Testis (tissue), 2 donors: ENCODE results near the gene GDPD3.
A peak's percentile ranks its signal among the peaks of the same experiment; 100 is the strongest.

Source experiments
- POLR2A ChIP-seq: fragments of 450-650 bp; IDR thresholded peaks from one replicate; pipeline ENCODE4 v1.6.1; 2017; ENCODE audit warnings: antibody characterized with exemption, mild to moderate bottlenecking, moderate library complexity
- TF ChIP-seq, protein P1 (sequence below), 3 experiments: fragments of 450-650 bp in 2 of 3; fragments of 200-600 bp in 1 of 3; sonication (generic) in 1 of 3; IDR thresholded peaks; one replicate each; pipeline ENCODE4 v1.5.1; 2016 to 2019; ENCODE audit warnings: antibody characterized with exemption in 3 of 3, mild to moderate bottlenecking in 2 of 3, moderate library complexity in 1 of 3

DNA sequence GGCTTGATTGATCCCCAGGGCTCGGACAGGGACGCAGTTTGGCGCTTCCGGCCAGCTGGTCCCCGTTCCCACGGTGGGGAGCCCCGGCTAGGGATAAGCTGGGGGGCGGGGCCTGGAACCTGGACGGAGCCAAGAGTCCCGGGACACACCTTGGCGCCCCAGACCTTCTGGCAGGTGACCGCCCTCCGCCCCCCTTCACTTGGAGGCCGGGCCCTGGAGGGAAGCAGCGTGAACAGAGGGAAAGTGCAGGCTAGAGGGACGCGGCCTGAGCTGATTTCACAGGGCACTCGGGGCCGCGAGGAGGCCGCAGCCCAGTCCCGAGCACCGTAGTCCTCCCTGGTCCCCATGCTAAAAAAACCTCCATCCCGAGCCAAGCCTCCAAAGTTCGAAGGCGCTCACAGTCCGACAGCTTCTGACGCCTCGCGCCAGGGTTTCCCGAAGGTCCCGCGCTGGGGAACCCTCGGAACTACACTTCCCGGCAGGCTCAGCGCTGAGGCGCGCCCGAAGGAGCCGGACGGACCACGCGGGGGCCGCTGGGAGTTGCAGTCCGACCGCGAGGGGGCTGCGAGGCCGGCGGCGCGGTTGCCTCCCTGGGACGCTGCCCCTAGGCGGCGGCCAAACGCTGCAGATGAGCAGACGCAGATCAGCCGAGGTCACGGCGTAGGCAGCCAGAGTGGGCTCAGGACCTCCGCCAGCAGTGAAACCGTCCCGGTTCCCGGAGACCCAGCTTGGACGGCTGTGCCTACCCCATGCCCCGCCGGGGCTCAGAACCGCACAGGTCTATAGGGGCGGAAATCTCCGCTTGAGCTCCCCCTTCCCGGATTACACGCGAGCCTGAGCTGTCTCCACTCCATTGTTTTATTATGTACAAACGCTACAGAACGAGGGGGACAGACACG is 21.6 kb downstream of the GDPD3 start, which contains the start of gene TBX6:
- no peak for TF ChIP-seq POLR2A
- TF ChIP-seq, protein P1, sequence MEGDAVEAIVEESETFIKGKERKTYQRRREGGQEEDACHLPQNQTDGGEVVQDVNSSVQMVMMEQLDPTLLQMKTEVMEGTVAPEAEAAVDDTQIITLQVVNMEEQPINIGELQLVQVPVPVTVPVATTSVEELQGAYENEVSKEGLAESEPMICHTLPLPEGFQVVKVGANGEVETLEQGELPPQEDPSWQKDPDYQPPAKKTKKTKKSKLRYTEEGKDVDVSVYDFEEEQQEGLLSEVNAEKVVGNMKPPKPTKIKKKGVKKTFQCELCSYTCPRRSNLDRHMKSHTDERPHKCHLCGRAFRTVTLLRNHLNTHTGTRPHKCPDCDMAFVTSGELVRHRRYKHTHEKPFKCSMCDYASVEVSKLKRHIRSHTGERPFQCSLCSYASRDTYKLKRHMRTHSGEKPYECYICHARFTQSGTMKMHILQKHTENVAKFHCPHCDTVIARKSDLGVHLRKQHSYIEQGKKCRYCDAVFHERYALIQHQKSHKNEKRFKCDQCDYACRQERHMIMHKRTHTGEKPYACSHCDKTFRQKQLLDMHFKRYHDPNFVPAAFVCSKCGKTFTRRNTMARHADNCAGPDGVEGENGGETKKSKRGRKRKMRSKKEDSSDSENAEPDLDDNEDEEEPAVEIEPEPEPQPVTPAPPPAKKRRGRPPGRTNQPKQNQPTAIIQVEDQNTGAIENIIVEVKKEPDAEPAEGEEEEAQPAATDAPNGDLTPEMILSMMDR (IDR thresholded peaks at IDR 0.05): peak; percentile 66 to 96 (median 92)
